Stimulated activated CD8-positive, alpha-beta memory T cell treated with anti-CD3 and anti-CD28 coated beads, Interleukin-4, amount 100 ng/mL, for 1 hour (primary cell): Measurements from ENCODE around the gene TBX21.
"Not testable (repeated sequence)": the region's sequence is repeated elsewhere in the genome, so short reads cannot be mapped to it uniquely, and the experiment has no call there.

Experiments
- DNase-seq, 2 donors: peaks; one replicate each; pipeline ENCODE4 v3.0.0-alpha.2; 2020; ENCODE audit warnings: low read depth in 2 of 2, low spot score in 1 of 2

The TBX21 gene

DNA sequence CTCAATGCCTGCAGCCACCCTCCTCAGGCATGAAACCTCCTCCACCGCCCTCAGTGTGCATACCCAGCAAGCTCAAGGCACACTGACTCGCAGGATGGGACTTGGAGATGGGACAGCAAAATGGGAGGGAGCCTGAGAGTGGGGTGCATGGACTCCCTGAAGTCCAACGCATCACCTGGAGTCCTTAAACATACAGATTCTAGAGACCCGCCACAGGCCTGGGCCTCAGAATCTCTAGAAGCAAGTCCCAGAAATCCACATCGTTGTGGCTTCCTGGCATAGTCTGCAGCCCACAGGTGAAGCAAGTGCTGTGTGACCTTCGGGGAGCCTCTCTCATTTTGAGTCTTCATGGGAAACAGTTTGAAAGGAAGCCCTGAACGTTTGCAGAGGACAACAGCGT is 3.6 kb upstream of the TBX21 start:
- no peak for DNase-seq

DNA sequence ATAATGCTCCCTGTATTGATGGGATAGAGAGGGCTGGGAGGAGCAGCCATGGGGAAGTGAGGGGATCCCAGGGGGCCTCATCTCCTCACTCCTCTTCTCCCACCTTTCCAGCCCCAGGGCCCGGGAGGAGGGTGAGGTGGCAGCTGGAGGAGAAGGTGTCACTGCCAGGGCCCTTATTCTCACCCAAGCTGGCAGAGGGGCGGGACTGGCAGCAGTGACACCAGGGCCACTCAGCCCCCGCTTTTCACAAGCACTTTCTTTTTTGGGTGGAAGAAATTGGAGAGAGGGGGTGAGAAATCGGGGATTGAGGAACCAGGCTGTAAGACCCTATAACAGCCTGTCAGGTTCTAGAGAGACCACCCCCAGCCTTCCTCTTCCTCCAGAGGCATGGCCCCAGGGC is 2.4 kb upstream of the TBX21 start:
- no peak for DNase-seq

DNA sequence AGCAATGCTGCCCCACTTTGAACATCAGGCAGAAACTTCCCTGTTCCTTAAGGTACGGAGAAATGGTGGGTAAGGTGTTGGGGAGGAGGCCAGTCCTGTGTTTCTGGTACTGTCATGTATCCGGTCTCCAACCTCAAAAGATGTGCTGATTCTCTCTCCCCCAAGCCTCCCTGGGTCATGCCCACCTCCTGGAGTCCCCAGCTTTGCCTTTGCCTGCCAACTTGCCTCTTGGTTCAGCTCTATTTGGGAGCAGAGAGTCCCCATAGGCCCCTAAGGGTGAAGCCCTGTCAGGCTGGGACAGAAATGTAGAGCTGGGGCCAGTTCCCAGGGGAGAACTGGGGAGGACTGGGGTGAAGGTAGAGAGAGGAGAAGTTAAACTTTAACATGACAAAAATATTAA is 1.6 kb upstream of the TBX21 start:
- DNase-seq, result no peak

DNA sequence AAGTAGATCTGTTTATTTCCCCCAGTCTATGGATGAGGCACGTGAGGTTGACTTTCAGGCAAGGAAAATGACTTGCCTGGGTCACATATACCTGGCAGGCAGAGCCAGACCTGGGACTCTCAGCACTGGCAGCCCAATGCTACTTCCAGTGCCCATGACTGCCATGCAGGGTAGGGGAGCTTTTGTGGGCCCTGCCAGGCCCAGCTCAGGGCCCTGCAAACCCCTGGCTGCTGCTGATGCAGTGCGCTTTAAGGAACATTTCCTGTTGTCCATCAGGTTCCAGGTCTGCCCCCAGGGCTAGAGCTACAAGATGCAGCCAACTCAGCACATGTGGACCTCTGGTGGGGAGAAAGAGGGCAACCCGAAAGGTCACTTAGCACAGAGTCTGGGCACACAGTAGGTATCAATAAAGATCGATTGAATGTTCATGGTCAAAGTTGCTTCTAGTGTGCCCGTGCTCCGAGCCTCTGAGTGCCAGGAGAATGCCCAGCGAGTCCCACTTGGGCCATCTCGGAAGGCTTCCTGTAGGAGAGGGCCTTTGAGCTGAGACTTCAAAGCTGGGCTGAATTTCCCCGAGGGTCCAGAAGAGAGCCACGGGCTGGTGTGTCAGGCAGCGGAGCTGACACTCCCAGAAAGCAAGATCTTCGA is 513 bp upstream of the TBX21 start:
- DNase-seq, result no peak

DNA sequence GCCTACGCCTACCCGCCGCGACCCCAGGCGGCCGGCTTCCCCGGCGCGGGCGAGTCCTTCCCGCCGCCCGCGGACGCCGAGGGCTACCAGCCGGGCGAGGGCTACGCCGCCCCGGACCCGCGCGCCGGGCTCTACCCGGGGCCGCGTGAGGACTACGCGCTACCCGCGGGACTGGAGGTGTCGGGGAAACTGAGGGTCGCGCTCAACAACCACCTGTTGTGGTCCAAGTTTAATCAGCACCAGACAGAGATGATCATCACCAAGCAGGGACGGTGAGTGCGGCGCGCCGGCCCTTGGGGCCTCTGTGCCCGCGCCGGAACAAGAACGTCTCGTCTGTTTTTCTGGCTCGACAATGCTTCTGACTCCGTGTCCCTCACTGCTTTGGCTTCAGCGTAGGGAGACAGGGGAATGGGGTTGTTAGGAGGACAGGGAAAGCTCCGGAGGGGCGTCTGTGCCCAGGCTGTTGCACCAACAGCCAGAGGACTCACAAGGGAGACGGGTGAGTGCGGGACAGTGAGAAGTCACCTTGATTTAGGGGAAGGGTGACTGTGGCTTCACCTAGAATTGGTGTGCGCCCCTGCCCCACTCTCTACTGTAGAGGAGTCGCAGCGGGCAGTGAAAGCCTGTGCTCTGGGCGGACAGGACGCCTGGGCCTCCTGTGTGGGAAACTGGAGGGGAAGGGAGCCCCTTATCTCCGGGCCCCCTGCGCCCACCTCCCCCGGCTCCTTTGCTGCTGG is 806 bp downstream of the TBX21 start:
- no peak for DNase-seq

DNA sequence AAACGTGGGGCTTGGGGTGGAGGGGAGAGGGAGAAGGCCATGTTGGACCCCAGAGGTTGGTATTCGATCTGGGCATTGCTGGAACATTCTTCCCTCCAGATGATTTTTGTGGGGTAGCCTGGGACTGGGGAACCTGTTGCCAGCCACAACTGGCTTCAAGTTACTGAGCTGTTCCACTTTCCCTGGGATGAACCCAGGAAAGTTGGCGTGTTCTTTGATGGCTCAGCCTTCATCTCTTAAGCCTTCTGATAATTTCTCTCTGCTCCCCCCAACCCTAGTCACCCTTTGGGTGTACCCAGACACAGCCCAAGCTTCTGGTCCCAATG is 2.1 kb downstream of the TBX21 start:
- DNase-seq, result no peak

DNA sequence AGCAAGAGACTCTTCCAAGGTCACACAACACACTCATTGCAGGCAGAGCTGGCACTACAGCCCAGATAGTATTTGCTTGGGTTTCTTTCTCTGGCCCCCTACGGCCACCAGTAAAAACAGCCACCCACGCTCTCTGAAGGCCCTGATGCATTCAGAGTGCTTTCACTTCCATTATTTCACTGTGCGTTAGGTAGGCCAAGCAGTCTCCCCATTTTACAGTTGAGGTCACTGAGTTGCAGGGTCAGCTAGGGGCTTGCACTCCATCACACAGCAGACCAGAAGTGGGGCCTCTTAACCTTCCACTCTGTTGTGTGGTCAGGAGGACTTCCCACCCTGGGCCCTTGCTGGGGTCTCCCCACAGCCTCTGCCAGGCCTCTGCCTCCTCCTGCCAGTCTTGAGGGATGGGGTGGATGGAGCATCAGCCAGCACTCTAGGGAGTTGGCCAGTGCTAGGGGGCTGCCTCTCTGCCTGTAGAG is 2.5 kb downstream of the TBX21 start:
- no peak for DNase-seq

DNA sequence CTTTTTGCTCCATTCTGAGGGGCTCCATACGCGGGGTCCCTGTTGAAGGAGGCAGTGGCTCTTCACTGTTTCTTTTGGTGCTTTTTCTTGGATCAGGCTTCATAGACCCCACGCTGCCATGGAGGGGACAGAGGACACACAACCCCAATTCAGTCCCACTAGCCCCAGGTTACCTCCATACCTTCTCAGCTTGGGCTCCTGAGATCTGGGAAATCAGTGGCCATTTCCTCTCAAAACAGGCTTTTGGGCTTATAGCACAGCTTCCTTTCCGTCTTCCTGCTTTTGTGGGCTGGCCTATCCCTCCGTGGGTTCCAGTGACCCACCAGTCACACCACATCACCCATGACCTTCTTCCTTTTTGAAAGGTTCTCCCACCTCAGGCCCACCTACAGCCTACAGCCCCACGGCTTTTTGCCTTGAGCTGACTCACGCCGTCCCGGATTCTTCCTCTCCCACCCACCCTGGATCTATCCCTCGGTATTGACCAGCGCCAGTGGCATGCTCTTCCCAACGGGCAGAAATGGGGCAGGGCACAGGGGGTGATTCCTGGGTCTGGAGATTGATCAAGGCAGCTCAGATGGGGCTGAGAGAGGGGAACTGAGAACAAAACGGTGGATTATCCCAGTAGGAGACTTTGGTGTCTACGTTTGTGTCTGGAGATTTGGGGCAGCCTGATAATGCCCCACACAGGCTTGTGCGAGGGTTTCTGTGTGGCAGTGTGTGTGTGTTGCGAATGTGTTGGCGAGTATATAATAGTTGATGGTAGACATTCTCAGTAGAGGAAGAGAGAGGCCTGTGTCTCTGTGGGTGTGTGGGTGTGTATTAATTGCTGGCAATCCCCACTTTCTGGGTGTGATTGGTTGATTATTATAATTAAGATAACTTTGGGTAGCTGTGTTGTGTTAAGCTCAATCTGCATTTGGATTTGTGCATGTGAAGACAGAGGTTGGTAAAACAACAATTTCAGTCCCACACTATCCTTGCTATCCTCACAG is 3.8 kb downstream of the TBX21 start:
- no peak for DNase-seq

DNA sequence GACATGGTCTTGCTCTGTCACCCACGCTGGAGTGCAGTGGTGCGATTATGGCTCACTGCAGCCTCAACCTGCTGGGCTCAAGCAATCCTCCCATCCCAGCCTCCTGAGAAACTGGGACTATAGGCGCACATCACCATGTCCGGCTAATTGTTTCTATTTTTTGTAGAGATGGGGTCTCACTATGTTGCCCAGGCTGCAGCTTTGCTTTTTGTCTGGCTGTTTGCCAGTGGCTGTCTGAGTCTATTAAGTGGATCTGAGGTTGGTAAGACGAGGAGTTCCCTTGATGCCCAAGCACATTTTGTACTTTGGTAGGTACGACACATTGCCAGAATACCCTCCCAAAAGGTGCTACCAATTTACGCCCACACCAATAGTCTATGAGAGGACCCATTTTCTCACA is 5.1 kb downstream of the TBX21 start:
- no peak for DNase-seq

DNA sequence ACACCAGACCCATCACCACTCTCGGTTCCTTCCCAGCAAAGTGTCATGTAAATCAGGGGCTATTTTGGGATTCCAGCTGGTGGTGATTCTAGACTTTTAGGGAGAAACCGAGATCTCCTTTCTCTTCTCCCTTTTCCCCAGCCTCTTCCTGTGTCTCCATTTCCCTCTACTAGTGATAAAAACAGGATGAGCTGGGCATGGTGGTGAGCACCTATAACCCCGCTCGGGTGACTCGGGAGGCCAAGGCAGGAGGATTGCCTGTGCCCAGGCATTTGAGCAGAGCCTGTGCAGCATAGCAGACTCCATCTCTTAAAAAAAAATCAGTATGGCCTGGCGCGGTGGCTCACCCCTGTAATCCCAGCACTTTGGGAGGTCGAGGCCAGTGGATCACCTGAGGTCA is 6.1 kb downstream of the TBX21 start:
- no peak for DNase-seq

DNA sequence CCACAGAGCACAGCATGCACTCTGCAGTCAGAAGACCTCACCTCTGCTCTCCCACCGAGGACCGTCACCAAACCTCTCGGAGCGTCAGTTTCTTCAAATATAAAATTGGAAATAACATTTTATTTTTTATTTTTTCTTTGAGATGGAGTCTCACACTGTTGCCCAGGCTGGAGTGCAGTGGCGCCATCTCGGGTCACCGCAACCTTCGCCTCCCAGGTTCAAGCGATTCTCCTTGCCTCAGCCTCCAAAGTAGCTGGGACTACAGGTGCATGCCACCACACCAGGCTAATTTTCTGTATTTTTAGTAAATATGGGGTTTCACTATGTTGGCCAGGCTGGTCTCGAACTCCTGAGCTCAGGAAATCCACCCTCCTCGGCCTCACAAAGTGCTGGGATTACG is 6.9 kb downstream of the TBX21 start:
- DNase-seq, result not testable (repeated sequence)

DNA sequence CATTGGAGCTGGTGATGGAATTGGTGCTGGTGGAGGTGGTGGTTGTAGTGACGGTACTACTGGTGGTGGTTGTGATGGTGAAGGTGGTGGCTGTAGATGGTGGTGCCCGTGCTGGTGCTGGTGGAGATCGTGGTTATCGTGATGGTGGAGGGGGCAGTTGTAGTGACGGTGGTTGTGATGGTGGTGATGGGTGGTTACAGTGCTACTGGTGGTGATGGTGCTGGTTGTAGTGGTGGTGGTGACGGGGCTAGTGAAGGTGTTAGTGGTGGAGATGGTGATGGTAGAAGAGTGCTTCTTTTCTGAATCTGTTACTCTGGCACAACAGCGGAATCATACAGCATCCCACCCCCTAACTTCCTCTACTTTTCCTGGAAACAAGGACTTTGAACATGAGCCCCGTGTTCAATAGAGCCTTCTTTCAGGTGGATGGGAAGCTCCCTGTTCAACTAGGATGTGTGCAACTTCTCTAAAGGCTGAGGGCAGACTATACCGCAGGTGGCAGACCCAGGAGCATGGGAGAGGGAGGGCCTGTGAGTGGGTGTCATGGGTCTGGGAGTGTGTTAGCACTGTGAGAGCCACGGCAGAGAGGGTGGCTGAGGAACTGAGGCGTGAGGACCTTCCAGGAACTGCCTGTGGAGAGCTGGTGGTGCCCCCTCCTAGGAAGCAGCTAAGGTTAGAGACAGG is 8.2 kb downstream of the TBX21 start:
- no peak for DNase-seq

DNA sequence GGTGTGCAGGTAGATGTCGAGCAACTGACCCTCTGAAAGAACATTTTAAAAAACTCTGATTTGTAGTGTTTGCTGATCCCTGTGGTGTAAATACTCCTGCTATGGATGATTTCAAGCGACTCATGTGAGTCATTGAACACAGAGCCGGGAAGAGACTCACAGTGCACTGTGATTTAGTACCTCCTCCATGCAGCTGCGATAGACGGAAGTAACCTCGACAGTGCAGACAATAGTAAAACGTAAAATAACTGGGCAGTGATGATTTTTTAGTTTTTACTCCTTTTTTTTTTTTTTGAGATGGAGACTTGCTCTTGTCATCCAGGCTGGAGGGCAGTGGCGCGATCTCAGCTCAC is 8.7 kb downstream of the TBX21 start:
- no peak for DNase-seq

DNA sequence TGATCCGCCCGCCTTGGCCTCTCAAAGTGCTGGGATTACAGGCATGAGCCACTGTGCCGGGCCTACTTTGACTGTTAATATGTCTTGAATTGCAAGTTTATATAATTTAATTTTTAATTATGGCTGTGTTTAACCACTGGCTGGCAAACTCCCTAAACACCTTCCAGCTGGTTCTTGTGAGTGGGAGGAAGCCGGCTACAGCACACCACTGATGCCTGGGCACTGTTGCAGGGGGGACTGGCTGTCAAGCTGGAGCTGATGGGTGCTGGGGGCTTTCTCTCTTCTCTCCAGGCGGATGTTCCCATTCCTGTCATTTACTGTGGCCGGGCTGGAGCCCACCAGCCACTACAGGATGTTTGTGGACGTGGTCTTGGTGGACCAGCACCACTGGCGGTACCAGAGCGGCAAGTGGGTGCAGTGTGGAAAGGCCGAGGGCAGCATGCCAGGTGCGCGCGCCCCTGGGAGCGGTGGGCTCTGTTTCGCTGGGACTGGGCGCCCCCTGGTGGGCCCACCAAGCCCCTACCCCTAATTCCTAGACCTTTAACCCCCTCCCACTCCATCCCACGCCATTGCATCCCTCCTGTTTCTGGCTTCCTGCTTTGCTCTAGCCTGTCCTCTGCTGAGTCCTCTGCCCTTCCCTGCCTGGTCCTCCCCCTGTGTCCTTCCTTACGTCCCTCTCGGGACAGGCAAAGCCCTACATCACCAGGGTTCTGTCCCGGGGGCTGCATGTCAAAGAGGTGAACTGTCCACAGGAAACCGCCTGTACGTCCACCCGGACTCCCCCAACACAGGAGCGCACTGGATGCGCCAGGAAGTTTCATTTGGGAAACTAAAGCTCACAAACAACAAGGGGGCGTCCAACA is 9.5 kb downstream of the TBX21 start:
- DNase-seq, result no peak

DNA sequence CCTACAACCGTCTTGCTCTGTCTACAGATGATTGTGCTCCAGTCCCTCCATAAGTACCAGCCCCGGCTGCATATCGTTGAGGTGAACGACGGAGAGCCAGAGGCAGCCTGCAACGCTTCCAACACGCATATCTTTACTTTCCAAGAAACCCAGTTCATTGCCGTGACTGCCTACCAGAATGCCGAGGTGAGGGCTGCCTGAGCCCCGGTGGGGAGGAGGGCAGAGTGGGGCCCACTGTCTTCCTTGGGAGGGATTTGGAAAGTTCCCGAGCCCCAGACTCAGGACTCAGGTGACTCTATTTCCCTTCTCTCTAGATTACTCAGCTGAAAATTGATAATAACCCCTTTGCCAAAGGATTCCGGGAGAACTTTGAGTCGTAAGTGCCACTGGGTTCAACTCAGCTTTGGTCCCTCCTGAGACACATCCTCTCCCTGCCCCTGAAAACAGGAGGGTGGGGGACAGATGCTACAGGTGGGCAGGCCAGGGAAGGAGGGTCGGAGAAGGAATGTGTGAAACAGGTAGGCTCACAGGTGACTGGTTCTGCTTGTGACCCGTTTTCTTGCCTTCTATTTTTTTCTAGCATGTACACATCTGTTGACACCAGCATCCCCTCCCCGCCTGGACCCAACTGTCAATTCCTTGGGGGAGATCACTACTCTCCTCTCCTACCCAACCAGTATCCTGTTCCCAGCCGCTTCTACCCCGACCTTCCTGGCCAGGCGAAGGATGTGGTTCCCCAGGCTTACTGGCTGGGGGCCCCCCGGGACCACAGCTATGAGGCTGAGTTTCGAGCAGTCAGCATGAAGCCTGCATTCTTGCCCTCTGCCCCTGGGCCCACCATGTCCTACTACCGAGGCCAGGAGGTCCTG is 11.4 kb downstream of the TBX21 start:
- DNase-seq, result no peak

DNA sequence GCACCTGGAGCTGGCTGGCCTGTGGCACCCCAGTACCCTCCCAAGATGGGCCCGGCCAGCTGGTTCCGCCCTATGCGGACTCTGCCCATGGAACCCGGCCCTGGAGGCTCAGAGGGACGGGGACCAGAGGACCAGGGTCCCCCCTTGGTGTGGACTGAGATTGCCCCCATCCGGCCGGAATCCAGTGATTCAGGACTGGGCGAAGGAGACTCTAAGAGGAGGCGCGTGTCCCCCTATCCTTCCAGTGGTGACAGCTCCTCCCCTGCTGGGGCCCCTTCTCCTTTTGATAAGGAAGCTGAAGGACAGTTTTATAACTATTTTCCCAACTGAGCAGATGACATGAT is 12.0 kb downstream of the TBX21 start:
- DNase-seq, result no peak

DNA sequence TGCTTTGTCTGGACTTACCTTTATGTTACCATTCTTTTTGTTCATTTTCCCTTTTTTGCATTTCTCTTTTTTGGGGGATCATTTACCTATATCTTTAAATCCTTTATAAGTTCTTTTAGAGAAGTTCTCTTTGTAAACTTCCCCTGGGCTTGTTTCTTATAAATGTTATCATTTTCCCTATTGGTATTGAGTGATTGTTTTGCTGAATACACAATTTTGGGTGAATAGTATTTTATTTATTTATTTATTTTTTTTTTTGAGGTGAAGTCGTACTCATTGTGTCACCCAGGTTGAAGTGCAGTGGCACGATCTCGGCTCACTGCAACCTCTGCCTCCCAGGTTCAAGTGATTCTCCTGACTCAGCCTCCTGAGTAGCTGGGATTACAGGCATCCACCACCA is 18.4 kb downstream of the TBX21 start:
- DNase-seq, result no peak

DNA sequence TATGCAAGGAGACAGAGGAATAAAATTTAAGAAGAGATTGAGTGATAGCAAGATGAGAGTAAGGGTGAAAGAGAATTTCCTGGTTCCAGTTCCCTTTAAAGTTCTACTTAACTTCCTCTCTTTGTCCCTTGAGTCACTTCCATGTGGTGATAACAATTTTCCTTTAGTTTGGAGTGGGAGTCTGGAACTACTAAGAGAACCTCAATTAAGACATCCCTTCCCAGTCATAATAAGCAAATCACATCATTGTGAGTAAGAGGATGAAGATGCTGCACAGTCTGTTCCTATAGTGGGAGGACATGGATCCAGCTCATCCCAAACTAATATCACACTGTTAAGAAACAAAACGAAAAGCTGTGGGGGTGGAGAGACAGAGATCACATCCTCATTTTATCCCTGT is 24.4 kb downstream of the TBX21 start:
- DNase-seq, result no peak

DNA sequence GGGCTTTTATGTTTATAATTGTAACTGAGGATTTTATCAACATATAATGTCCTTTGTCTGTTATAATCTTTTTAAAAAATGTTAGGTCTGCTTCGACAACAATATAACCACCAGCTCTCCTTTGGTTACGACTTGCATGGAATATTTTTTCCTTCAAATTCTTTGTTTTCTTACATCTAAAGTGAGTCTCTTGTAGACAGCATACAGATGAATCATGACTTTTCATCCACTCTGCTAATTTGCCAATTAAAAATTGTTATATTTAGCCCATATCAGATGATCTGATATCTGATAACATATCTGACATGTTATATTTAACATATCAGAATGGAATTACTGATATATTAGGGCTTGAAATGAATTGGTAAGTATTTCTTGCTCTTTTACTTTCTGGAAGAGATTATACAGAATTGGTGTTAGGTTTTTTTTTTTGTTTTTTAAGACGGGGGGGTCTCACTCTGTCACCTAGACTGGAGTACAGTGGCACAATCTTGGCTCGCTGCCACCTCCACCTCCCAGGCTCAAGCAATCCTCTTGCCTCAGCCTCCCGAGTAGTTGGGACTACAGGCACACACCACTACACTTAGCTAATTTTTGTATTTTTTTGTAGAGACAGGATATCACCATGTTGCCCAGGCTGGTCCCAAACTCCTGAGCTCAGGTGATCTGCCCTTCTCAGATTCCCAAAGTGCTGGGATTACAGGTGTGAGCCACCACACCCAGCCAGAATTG is 27.5 kb downstream of the TBX21 start:
- no peak for DNase-seq
